CD4-positive, CD25-positive, alpha-beta regulatory T cell (primary cell): ENCODE results near the gene KLHL6. TPM values are rescaled to one million over a fixed set of nuclear protein-coding genes. Genes with fewer than 3 reads are reported as not detected.
A peak's percentile ranks its signal among the peaks of the same experiment; 100 is the strongest.
"Not testable (repeated sequence)": the region's sequence is repeated elsewhere in the genome, so short reads cannot be mapped to it uniquely, and the experiment has no call there.

Experiments used
- ATAC-seq, 2 donors: fragments of 150-1000 bp; cut with Tn5 transposase; one replicate each; pipeline ENCODE4 v1.10.0; 2021; ENCODE audit warnings: low read depth in 2 of 2, moderate number of reproducible peaks in 2 of 2, moderate library complexity in 1 of 2
- DNase-seq, 3 donors: peaks; one replicate each; pipeline versions ENCODE4 v3.0.0 to v3.0.0-alpha.2; 2012 to 2022; ENCODE audit warnings: mixed read lengths in 1 of 3
- H3K27ac ChIP-seq: one replicate; pipeline ENCODE4 v1.7.0; 2013; ENCODE audit warnings: mild to moderate bottlenecking, low read length; ENCODE audit not compliant: insufficient read depth, poor library complexity, severe bottlenecking
- H3K27me3 ChIP-seq: one replicate; pipeline ENCODE4 v1.7.0; 2013; ENCODE audit warnings: low read length; ENCODE audit not compliant: control insufficient read depth, insufficient read depth
- H3K36me3 ChIP-seq: one replicate; pipeline ENCODE4 v1.7.0; 2013; ENCODE audit warnings: mild to moderate bottlenecking, low read length, moderate library complexity; ENCODE audit not compliant: control insufficient read depth, insufficient read depth
- H3K4me1 ChIP-seq: 2 replicates; pipeline ENCODE4 v1.7.0; 2013; ENCODE audit warnings: mild to moderate bottlenecking, low read length; ENCODE audit not compliant: insufficient read depth, control insufficient read depth, poor library complexity, severe bottlenecking
- H3K4me3 ChIP-seq: one replicate; pipeline ENCODE4 v1.7.0; 2013; ENCODE audit warnings: low read depth, mild to moderate bottlenecking, low read length, moderate library complexity
- H3K9me3 ChIP-seq, 2 experiments: 1 replicate in 1 of 2; 2 replicates in 1 of 2; pipeline ENCODE4 v1.7.0; 2013; ENCODE audit warnings: low read length in 2 of 2, mild to moderate bottlenecking in 1 of 2, moderate library complexity in 1 of 2; ENCODE audit not compliant: control insufficient read depth in 2 of 2
- H3K27ac Mint-ChIP-seq, 3 donors: one replicate each; pipeline ENCODE4 v1.8.0; 2020 to 2022; ENCODE audit warnings: mild to moderate bottlenecking in 3 of 3, mixed read lengths in 3 of 3, moderate library complexity in 2 of 3
- H3K27me3 Mint-ChIP-seq: one replicate; pipeline ENCODE4 v1.8.0; 2022; ENCODE audit warnings: mild to moderate bottlenecking, mixed read lengths
- H3K36me3 Mint-ChIP-seq: one replicate; pipeline ENCODE4 v1.8.0; 2020; ENCODE audit warnings: mixed read lengths
- H3K4me1 Mint-ChIP-seq, 4 donors: one replicate each; pipeline ENCODE4 v1.8.0; 2020 to 2022; ENCODE audit warnings: mixed read lengths in 4 of 4, mild to moderate bottlenecking in 1 of 4
- H3K4me3 Mint-ChIP-seq, 4 donors: one replicate each; pipeline ENCODE4 v1.8.0; 2020 to 2022; ENCODE audit warnings: mild to moderate bottlenecking in 4 of 4, mixed read lengths in 4 of 4, moderate library complexity in 3 of 4
- H3K9me3 Mint-ChIP-seq, 7 donors: one replicate each; pipeline ENCODE4 v1.8.0; 2020 to 2022; ENCODE audit warnings: mixed read lengths in 7 of 7, mild to moderate bottlenecking in 3 of 7, moderate library complexity in 2 of 7
- polyA plus RNA-seq, 4 donors: library from polyadenylated mRNA; unstranded; fragments of 300-500 nt; fragmentation: Illumina TruSeq; gene quantifications; one replicate each; pipeline ENCODE4 v1.2.3, GENCODE V29; 2021
- total RNA-seq: library from RNA; stranded (reverse); gene quantifications from one replicate; pipeline ENCODE4 v1.2.3, GENCODE V29; 2022

The KLHL6 gene
- total and polyA plus RNA-seq, 5 donors from 2014 or later, result 17.8 to 48.2 (median 20.4) TPM

GRCh38 chr3:183579967-183580900 is 24.7 kb upstream of the KLHL6 start:
- peaks cover 18% of the 10 kb centered on the region for H3K4me1 ChIP-seq
- Mint-ChIP-seq H3K36me3 (no peaks in the 10 kb centered on the region), H3K4me3 (peak overlapping the region in 2 of 4 donors; percentile 16 to 66), H3K27ac (peak overlapping the region in 1 of 3 donors; percentile 50), H3K4me1 (peaks cover 18 to 57% (median 32%) of the 10 kb centered on the region in 4 donors), H3K27me3 (peaks cover 4% of the 10 kb centered on the region), H3K9me3 (no peaks in the 10 kb centered on the region)
- H3K27me3 ChIP-seq, result peaks cover 4% of the 10 kb centered on the region
- no peaks in the 10 kb centered on the region for H3K36me3 ChIP-seq
- no peak overlapping the region for H3K4me3 ChIP-seq
- ATAC-seq, result no peak
- H3K9me3 ChIP-seq, result no peaks in the 10 kb centered on the region
- no peak overlapping the region for H3K27ac ChIP-seq
- DNase-seq, result no peak

- peaks cover 17 to 41% (median 28%) of the 10 kb centered on the region in 4 donors for H3K4me1 Mint-ChIP-seq
- no peaks in the 10 kb centered on the region for H3K9me3 ChIP-seq
- H3K4me3 Mint-ChIP-seq, result peak overlapping the region; percentile 0 to 63 (median 36)
- peaks cover 4% of the 10 kb centered on the region for H3K27me3 ChIP-seq
- peaks cover 18% of the 10 kb centered on the region for H3K4me1 ChIP-seq
- H3K4me3 ChIP-seq, result no peak overlapping the region
- DNase-seq (no peak), ATAC-seq (no peak)
- H3K27ac Mint-ChIP-seq, result peak overlapping the region in 2 of 3 donors; percentile 1 to 55
- H3K27me3 Mint-ChIP-seq, result peaks cover 5% of the 10 kb centered on the region
- no peaks in the 10 kb centered on the region for H3K36me3 ChIP-seq
- no peak overlapping the region for H3K27ac ChIP-seq
- H3K36me3 Mint-ChIP-seq, result no peaks in the 10 kb centered on the region
- no peaks in the 10 kb centered on the region for H3K9me3 Mint-ChIP-seq
Measured at GRCh38 chr3:183578179-183578578, 22.7 kb upstream of the KLHL6 start.

- Mint-ChIP-seq H3K36me3 (no peaks in the 10 kb centered on the region), H3K4me3 (no peak overlapping the region), H3K27ac (no peak overlapping the region), H3K9me3 (no peaks in the 10 kb centered on the region), H3K27me3 (peaks cover 11% of the 10 kb centered on the region), H3K4me1 (peaks cover 17 to 37% (median 27%) of the 10 kb centered on the region in 4 donors)
- H3K36me3 ChIP-seq, result no peaks in the 10 kb centered on the region
- peaks cover 4% of the 10 kb centered on the region for H3K27me3 ChIP-seq
- H3K4me3 ChIP-seq, result no peak overlapping the region
- H3K9me3 ChIP-seq, result no peaks in the 10 kb centered on the region
- peaks cover 18% of the 10 kb centered on the region for H3K4me1 ChIP-seq
- ATAC-seq (no peak), DNase-seq (no peak)
- H3K27ac ChIP-seq, result no peak overlapping the region
Measured at GRCh38 chr3:183577346-183577745, 21.8 kb upstream of the KLHL6 start.

GRCh38 chr3:183576487-183577107 is 21.1 kb upstream of the KLHL6 start:
- H3K4me1 Mint-ChIP-seq, result peaks cover 17 to 37% (median 27%) of the 10 kb centered on the region in 4 donors
- peaks cover 18% of the 10 kb centered on the region for H3K4me1 ChIP-seq
- ATAC-seq (no peak), DNase-seq (no peak)
- H3K27me3 Mint-ChIP-seq, result peaks cover 11% of the 10 kb centered on the region
- no peak overlapping the region for H3K4me3 ChIP-seq
- no peak overlapping the region for H3K27ac ChIP-seq
- H3K4me3 Mint-ChIP-seq, result no peak overlapping the region
- peaks cover 4% of the 10 kb centered on the region for H3K27me3 ChIP-seq
- H3K27ac Mint-ChIP-seq, result peak overlapping the region in 1 of 3 donors; percentile 3
- no peaks in the 10 kb centered on the region for H3K9me3 ChIP-seq
- no peaks in the 10 kb centered on the region for H3K9me3 Mint-ChIP-seq
- H3K36me3 ChIP-seq, result no peaks in the 10 kb centered on the region
- no peaks in the 10 kb centered on the region for H3K36me3 Mint-ChIP-seq

- no peak overlapping the region for H3K4me3 ChIP-seq
- Mint-ChIP-seq H3K36me3 (no peaks in the 10 kb centered on the region), H3K4me3 (no peak overlapping the region), H3K27ac (no peak overlapping the region), H3K9me3 (no peaks in the 10 kb centered on the region), H3K27me3 (peaks cover 21% of the 10 kb centered on the region), H3K4me1 (peaks cover 3 to 15% (median 8%) of the 10 kb centered on the region in 4 donors)
- DNase-seq, result no peak
- no peaks in the 10 kb centered on the region for H3K36me3 ChIP-seq
- ATAC-seq, result no peak
- no peak overlapping the region for H3K27ac ChIP-seq
- H3K27me3 ChIP-seq, result peaks cover 6% of the 10 kb centered on the region
- peaks cover 1% of the 10 kb centered on the region for H3K4me1 ChIP-seq
- no peaks in the 10 kb centered on the region for H3K9me3 ChIP-seq
Measured at GRCh38 chr3:183572935-183573334, 17.4 kb upstream of the KLHL6 start.

- not testable (repeated sequence) for H3K27me3 ChIP-seq, H3K36me3 Mint-ChIP-seq, H3K4me3 ChIP-seq, H3K36me3 ChIP-seq, DNase-seq, H3K27ac Mint-ChIP-seq, ATAC-seq, H3K4me3 Mint-ChIP-seq, H3K27ac ChIP-seq, H3K9me3 Mint-ChIP-seq, H3K4me1 ChIP-seq, H3K4me1 Mint-ChIP-seq, H3K9me3 ChIP-seq
- H3K27me3 Mint-ChIP-seq, result peaks cover 21% of the 10 kb centered on the region
Measured at GRCh38 chr3:183570191-183570590, 14.7 kb upstream of the KLHL6 start.

GRCh38 chr3:183566880-183567279 is 11.4 kb upstream of the KLHL6 start:
- Histone ChIP-seq H3K9me3 (no peaks in the 10 kb centered on the region), H3K36me3 (no peaks in the 10 kb centered on the region), H3K4me1 (peaks cover 5% of the 10 kb centered on the region), H3K27ac (no peak overlapping the region), H3K27me3 (peaks cover 2% of the 10 kb centered on the region), H3K4me3 (no peak overlapping the region)
- Mint-ChIP-seq H3K27me3 (peaks cover 14% of the 10 kb centered on the region), H3K36me3 (no peaks in the 10 kb centered on the region), H3K9me3 (peaks cover 0 to 2% (median 0%) of the 10 kb centered on the region in 7 donors), H3K27ac (no peak overlapping the region), H3K4me3 (no peak overlapping the region), H3K4me1 (peaks cover 0 to 15% (median 10%) of the 10 kb centered on the region in 4 donors)
- no peak for ATAC-seq
- DNase-seq, result no peak
